ENCODE measurements around the gene PROX2.

GRCh38 chr14:74865156-74865555 lies 10.8 kb downstream of the PROX2 start:
- TF ChIP-seq CTCF (optimal IDR thresholded peaks at IDR 0.05 in 1 of 3, IDR thresholded peaks at IDR 0.05 in 1 of 3, conservative IDR thresholded peaks at IDR 0.05 in 1 of 3; ENCODE audit: extremely low read depth in 1 of 3, insufficient read depth in 2 of 3, low read length in 3 of 3), result no peak
- TF ChIP-seq EZH2 (IDR thresholded peaks at IDR 0.05; ENCODE audit: low read length), result no peak
